ENCODE results near the gene TAF8. TPM values are rescaled to one million over a fixed set of nuclear protein-coding genes. Genes with fewer than 3 reads are reported as not detected.

TAF8 gene
- polyA plus RNA-seq, 1 of the 3 experiments (the other 2 are of a cell fraction): 27.8 TPM

DNA sequence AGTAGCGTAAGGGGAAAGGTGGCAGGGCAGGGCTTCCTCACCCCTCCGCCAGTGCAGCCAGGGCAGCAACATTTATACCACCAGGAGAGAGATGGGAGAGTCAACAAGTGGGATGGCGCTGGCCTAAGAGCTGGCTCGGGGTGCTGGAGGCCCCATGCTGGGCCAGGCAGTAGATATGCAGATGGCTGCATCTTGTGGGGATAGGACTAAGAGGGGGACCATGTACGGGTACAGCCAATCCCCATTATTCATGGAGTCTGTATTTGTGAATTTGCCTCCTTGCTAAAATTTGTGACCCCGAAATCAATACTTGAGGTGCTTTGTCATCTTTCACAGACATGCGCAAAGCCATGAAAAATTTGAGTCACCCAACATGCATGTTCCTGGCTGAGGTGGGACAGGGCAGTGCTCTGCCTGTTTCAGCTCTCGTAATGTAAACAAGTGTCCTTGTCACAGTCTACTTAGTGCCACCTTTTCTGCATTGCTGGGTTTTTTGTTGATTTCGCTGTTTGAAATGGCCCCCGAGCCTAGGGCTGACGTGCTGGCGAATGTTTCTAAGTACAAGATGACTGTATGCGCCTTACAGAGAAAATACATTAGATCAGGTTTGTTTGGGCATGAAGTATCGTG lies 27.5 kb upstream of the TAF8 start:
- no peaks in the 10 kb centered on the region for H4K20me1 ChIP-seq (ENCODE audit: insufficient read depth)
- TF ChIP-seq, protein P1, sequence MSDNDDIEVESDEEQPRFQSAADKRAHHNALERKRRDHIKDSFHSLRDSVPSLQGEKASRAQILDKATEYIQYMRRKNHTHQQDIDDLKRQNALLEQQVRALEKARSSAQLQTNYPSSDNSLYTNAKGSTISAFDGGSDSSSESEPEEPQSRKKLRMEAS (IDR thresholded peaks at IDR 0.05; ENCODE audit: low read depth): no peak
- TF ChIP-seq FOSL2 (IDR thresholded peaks at IDR 0.05; ENCODE audit: borderline replicate concordance, low read depth): no peak
- TF ChIP-seq RCOR1 (IDR thresholded peaks at IDR 0.05; ENCODE audit: low read length): no peak
- TF ChIP-seq, protein P2, sequence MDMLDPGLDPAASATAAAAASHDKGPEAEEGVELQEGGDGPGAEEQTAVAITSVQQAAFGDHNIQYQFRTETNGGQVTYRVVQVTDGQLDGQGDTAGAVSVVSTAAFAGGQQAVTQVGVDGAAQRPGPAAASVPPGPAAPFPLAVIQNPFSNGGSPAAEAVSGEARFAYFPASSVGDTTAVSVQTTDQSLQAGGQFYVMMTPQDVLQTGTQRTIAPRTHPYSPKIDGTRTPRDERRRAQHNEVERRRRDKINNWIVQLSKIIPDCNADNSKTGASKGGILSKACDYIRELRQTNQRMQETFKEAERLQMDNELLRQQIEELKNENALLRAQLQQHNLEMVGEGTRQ (IDR thresholded peaks at IDR 0.05; ENCODE audit: borderline replicate concordance, low read depth, low read length): no peak
- no peak for TF ChIP-seq NRF1 (IDR thresholded peaks at IDR 0.05; ENCODE audit: low read depth, low read length)
- no peak for TF ChIP-seq GABPA (IDR thresholded peaks at IDR 0.05; ENCODE audit: low read depth)
- TF ChIP-seq ELF1 (IDR thresholded peaks at IDR 0.05): no peak
- no peak for TF ChIP-seq RXRA (IDR thresholded peaks at IDR 0.05; ENCODE audit: borderline replicate concordance, low read depth)
- TF ChIP-seq RFX5 (IDR thresholded peaks at IDR 0.05; ENCODE audit: low read length): no peak
- no peak for TF ChIP-seq YY1 (IDR thresholded peaks at IDR 0.05; ENCODE audit: low read depth)
- TF ChIP-seq, protein P3, sequence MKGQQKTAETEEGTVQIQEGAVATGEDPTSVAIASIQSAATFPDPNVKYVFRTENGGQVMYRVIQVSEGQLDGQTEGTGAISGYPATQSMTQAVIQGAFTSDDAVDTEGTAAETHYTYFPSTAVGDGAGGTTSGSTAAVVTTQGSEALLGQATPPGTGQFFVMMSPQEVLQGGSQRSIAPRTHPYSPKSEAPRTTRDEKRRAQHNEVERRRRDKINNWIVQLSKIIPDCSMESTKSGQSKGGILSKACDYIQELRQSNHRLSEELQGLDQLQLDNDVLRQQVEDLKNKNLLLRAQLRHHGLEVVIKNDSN (IDR thresholded peaks at IDR 0.05; ENCODE audit: borderline replicate concordance, low read depth): no peak
- TF ChIP-seq, protein P4, sequence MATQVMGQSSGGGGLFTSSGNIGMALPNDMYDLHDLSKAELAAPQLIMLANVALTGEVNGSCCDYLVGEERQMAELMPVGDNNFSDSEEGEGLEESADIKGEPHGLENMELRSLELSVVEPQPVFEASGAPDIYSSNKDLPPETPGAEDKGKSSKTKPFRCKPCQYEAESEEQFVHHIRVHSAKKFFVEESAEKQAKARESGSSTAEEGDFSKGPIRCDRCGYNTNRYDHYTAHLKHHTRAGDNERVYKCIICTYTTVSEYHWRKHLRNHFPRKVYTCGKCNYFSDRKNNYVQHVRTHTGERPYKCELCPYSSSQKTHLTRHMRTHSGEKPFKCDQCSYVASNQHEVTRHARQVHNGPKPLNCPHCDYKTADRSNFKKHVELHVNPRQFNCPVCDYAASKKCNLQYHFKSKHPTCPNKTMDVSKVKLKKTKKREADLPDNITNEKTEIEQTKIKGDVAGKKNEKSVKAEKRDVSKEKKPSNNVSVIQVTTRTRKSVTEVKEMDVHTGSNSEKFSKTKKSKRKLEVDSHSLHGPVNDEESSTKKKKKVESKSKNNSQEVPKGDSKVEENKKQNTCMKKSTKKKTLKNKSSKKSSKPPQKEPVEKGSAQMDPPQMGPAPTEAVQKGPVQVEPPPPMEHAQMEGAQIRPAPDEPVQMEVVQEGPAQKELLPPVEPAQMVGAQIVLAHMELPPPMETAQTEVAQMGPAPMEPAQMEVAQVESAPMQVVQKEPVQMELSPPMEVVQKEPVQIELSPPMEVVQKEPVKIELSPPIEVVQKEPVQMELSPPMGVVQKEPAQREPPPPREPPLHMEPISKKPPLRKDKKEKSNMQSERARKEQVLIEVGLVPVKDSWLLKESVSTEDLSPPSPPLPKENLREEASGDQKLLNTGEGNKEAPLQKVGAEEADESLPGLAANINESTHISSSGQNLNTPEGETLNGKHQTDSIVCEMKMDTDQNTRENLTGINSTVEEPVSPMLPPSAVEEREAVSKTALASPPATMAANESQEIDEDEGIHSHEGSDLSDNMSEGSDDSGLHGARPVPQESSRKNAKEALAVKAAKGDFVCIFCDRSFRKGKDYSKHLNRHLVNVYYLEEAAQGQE (IDR thresholded peaks at IDR 0.05; ENCODE audit: low read depth, low read length): no peak
- TF ChIP-seq JUND (IDR thresholded peaks at IDR 0.05): no peak
- TF ChIP-seq FOXM1 (IDR thresholded peaks at IDR 0.05; ENCODE audit: low read depth): no peak
- TF ChIP-seq GATA2 (CRISPR knock-in tag; IDR thresholded peaks at IDR 0.05): no peak
- TF ChIP-seq SMC3 (IDR thresholded peaks at IDR 0.05; ENCODE audit: low read depth, low read length): no peak
- TF ChIP-seq MXI1 (IDR thresholded peaks at IDR 0.05; ENCODE audit: low read depth, low read length): no peak
- TF ChIP-seq TCF12 (IDR thresholded peaks at IDR 0.05): no peak
- no peak for TF ChIP-seq RAD21 (IDR thresholded peaks at IDR 0.05; ENCODE audit: low read length)
- no peaks in the 10 kb centered on the region for H3K9me2 ChIP-seq
- no peaks in the 10 kb centered on the region for H3F3A ChIP-seq (replicated peaks; ENCODE audit: insufficient read depth)
- H2AFZ ChIP-seq (ENCODE audit: low read depth): no peak overlapping the region
- no peaks in the 10 kb centered on the region for H3K4me1 ChIP-seq (ENCODE audit: control insufficient read depth in 1 of 2, insufficient read depth in 2 of 2, low read depth in 1 of 2, low read length in 1 of 2)
- no peaks in the 10 kb centered on the region for H3K9me3 ChIP-seq
- H3K79me2 ChIP-seq (ENCODE audit: insufficient read depth): no peaks in the 10 kb centered on the region
- DNase-seq: no peak
- no peaks in the 10 kb centered on the region for H3K36me3 ChIP-seq (replicated peaks in 1 of 2; ENCODE audit: control insufficient read depth in 1 of 2, insufficient read depth in 2 of 2, low read length in 1 of 2)
- CTCF ChIA-PET: interaction anchor here (2.4 kb wide), 1 partner anchor 22 kb away, joined by 7 read pairs; no protein-coding TSS in a partner anchor
- WGBS (ENCODE audit: low lambda C conversion rate): 90% methylated on average over 13 of the region's 14 CpGs
- H3K9ac ChIP-seq: no peak overlapping the region
- no peak overlapping the region for H3K4me2 ChIP-seq
- no peak overlapping the region for H3K27ac ChIP-seq (ENCODE audit: low read depth in 2 of 2, low read length in 1 of 2)
- no peak overlapping the region for H3K4me3 ChIP-seq (ENCODE audit: low read depth in 2 of 2, low read length in 1 of 2)
- H3K27me3 ChIP-seq (ENCODE audit: insufficient read depth): no peaks in the 10 kb centered on the region
- POLR2A ChIA-PET: no interaction called here

All from SK-N-SH (cell line).